IMR-90 (cell line): ENCODE results near the gene APOBEC3H. TPM values are rescaled to one million over a fixed set of nuclear protein-coding genes. Genes with fewer than 3 reads are reported as not detected.
A peak's percentile ranks its signal among the peaks of the same experiment; 100 is the strongest.

Experiments
- ATAC-seq: fragments of 200-7000 bp; cut with Tn5 transposase; 2 replicates; pipeline ENCODE4 v1.9.1; 2020; ENCODE audit warnings: low read depth, mild to moderate bottlenecking, moderate library complexity
- BruUV-seq: library from RNA; stranded (reverse); fragments of 400-500 nt; replicated peaks from 2 replicates; lab custom pipeline; 2021; lab: Mats Ljungman, UMichigan
- CTCF ChIA-PET: fragments of 300-600 bp; formaldehyde crosslinking; extraction: SDS; loops from one replicate; lab custom pipeline; 2021; ENCODE audit warnings: antibody characterized with exemption; lab: Yijun Ruan, JAX
- POLR2A ChIA-PET: fragments of 300-600 bp; sonication (Branson Sonifier 250); formaldehyde crosslinking; loops from one replicate; lab custom pipeline; 2022; ENCODE audit warnings: antibody characterized with exemption; ENCODE audit not compliant: unreplicated experiment; lab: Charles Lee
- DNase-seq: peaks from one replicate; pipeline ENCODE4 v3.0.0; 2013
- H2AFZ ChIP-seq: replicated peaks from 2 replicates; pipeline ENCODE3; 2013; ENCODE audit warnings: low read length, mild to moderate bottlenecking; ENCODE audit not compliant: poor library complexity
- H2AK5ac ChIP-seq: 2 replicates; pipeline ENCODE4 v1.6.1; 2013; ENCODE audit warnings: low read depth, low read length, inconsistent platforms
- H2AK9ac ChIP-seq: replicated peaks from 2 replicates; pipeline ENCODE3; 2013; ENCODE audit warnings: mild to moderate bottlenecking, low read depth, low read length, moderate library complexity; ENCODE audit not compliant: poor library complexity
- H2BK120ac ChIP-seq: 2 replicates; pipeline ENCODE4 v1.6.1; 2013; ENCODE audit warnings: low read depth, low read length, inconsistent platforms
- H2BK15ac ChIP-seq: 3 replicates; pipeline ENCODE4 v1.6.1; 2013; ENCODE audit warnings: low read depth, low read length, inconsistent platforms
- H2BK20ac ChIP-seq: 2 replicates; pipeline ENCODE4 v1.6.1; 2013; ENCODE audit warnings: low read depth, mild to moderate bottlenecking, inconsistent platforms, low read length, moderate library complexity
- H2BK5ac ChIP-seq: 2 replicates; pipeline ENCODE4 v1.6.1; 2013; ENCODE audit warnings: mild to moderate bottlenecking, low read depth, low read length, inconsistent platforms; ENCODE audit not compliant: poor library complexity, severe bottlenecking
- H3K14ac ChIP-seq: replicated peaks from 2 replicates; pipeline ENCODE4 v1.6.1; 2013; ENCODE audit warnings: low read depth, low read length, inconsistent platforms
- H3K18ac ChIP-seq: 2 replicates; pipeline ENCODE4 v1.6.1; 2013; ENCODE audit warnings: low read depth, low read length, control low read depth
- H3K23ac ChIP-seq: 2 replicates; pipeline ENCODE4 v1.6.1; 2013; ENCODE audit warnings: low read depth, low read length, inconsistent platforms
- H3K27ac ChIP-seq: 2 replicates; pipeline ENCODE4 v1.5.1; 2013; ENCODE audit warnings: mild to moderate bottlenecking, control low read depth, low read length; ENCODE audit not compliant: insufficient read depth
- H3K27me3 ChIP-seq: 2 replicates; pipeline ENCODE4 v1.6.1; 2013; ENCODE audit warnings: low read length; ENCODE audit not compliant: control insufficient read depth, insufficient read depth
- H3K36me3 ChIP-seq: 2 replicates; pipeline ENCODE4 v1.6.1; 2013; ENCODE audit warnings: low read length, mixed read lengths; ENCODE audit not compliant: control insufficient read depth, insufficient read depth
- H3K4ac ChIP-seq: 2 replicates; pipeline ENCODE4 v1.6.1; 2013; ENCODE audit warnings: low read depth, low read length, inconsistent platforms
- H3K4me1 ChIP-seq: 2 replicates; pipeline ENCODE4 v1.6.1; 2013; ENCODE audit warnings: low read length, mixed read lengths; ENCODE audit not compliant: control insufficient read depth, insufficient read depth
- H3K4me2 ChIP-seq: 2 replicates; pipeline ENCODE4 v1.6.1; 2013; ENCODE audit warnings: low read depth, mild to moderate bottlenecking, control low read depth, low read length, moderate library complexity
- H3K4me3 ChIP-seq: 2 replicates; pipeline ENCODE4 v1.5.1; 2013; ENCODE audit warnings: low read depth, mild to moderate bottlenecking, control low read depth, low read length, moderate library complexity; ENCODE audit not compliant: insufficient read depth
- H3K56ac ChIP-seq: 2 replicates; pipeline ENCODE4 v1.6.1; 2013; ENCODE audit warnings: low read length, inconsistent platforms; ENCODE audit not compliant: insufficient read depth; ENCODE audit errors: extremely low read depth
- H3K79me1 ChIP-seq, 2 experiments: 2 replicates each; pipeline ENCODE4 v1.6.1; 2013; ENCODE audit warnings: low read length in 2 of 2, inconsistent platforms in 1 of 2, low read depth in 1 of 2
- H3K9ac ChIP-seq: 2 replicates; pipeline ENCODE4 v1.6.1; 2013; ENCODE audit warnings: low read depth, low read length, control low read depth
- H3K9me1 ChIP-seq: 2 replicates; pipeline ENCODE4 v1.6.1; 2013; ENCODE audit warnings: low read length, inconsistent platforms; ENCODE audit not compliant: insufficient read depth
- H3K9me3 ChIP-seq: 2 replicates; pipeline ENCODE4 v1.6.1; 2013; ENCODE audit warnings: low read length; ENCODE audit not compliant: control insufficient read depth, insufficient read depth
- H4K20me1 ChIP-seq: 2 replicates; pipeline ENCODE4 v1.6.1; 2013; ENCODE audit warnings: low read length, inconsistent platforms; ENCODE audit not compliant: insufficient read depth
- H4K5ac ChIP-seq: 2 replicates; pipeline ENCODE4 v1.6.1; 2013; ENCODE audit warnings: mild to moderate bottlenecking, low read depth, low read length, control low read depth
- H4K8ac ChIP-seq, 2 experiments: 2 replicates each; pipeline ENCODE4 v1.6.1; 2013; ENCODE audit warnings: low read depth in 2 of 2, low read length in 2 of 2, control low read depth in 1 of 2, inconsistent platforms in 1 of 2
- H4K91ac ChIP-seq: 2 replicates; pipeline ENCODE4 v1.6.1; 2013; ENCODE audit warnings: low read depth, low read length, inconsistent platforms; ENCODE audit not compliant: insufficient read depth
- BHLHE40 ChIP-seq: fragments of 150-350 bp; IDR thresholded peaks from 2 replicates; pipeline ENCODE4 v1.6.1; 2016; ENCODE audit warnings: mild to moderate bottlenecking, low read depth, low read length
- CHD1 ChIP-seq: IDR thresholded peaks from 2 replicates; pipeline ENCODE4 v1.6.1; 2012; ENCODE audit warnings: low read depth, low read length, improper control_type of control experiment
- ELK1 ChIP-seq: fragments of 150-350 bp; IDR thresholded peaks from 2 replicates; pipeline ENCODE4 v1.6.1; 2016; ENCODE audit warnings: low read depth, mild to moderate bottlenecking, low read length, moderate library complexity, borderline replicate concordance
- FOS ChIP-seq: fragments of 150-350 bp; IDR thresholded peaks from 2 replicates; pipeline ENCODE4 v1.6.1; 2016; ENCODE audit warnings: low read depth, low read length
- MAFK ChIP-seq: IDR thresholded peaks from 2 replicates; pipeline ENCODE4 v1.6.1; 2012; ENCODE audit warnings: low read depth, low read length, improper control_type of control experiment
- MAZ ChIP-seq: IDR thresholded peaks from 2 replicates; pipeline ENCODE4 v1.6.1; 2012; ENCODE audit warnings: low read depth, mild to moderate bottlenecking, low read length, improper control_type of control experiment, moderate library complexity, borderline replicate concordance
- NFE2L2 ChIP-seq: fragments of 150-350 bp; IDR thresholded peaks from 2 replicates; pipeline ENCODE4 v1.6.1; 2016; ENCODE audit warnings: low read depth, mild to moderate bottlenecking, low read length
- POLR2A ChIP-seq: IDR thresholded peaks from 2 replicates; pipeline ENCODE4 v1.6.1; 2012; ENCODE audit warnings: mild to moderate bottlenecking, low read depth, low read length
- RAD21 ChIP-seq: IDR thresholded peaks from 2 replicates; pipeline ENCODE4 v1.6.1; 2012; ENCODE audit warnings: low read length, improper control_type of control experiment
- RCOR1 ChIP-seq: IDR thresholded peaks from 2 replicates; pipeline ENCODE4 v1.6.1; 2012; ENCODE audit warnings: mild to moderate bottlenecking, low read length, improper control_type of control experiment; ENCODE audit not compliant: insufficient replicate concordance
- RFX5 ChIP-seq: IDR thresholded peaks from 2 replicates; pipeline ENCODE4 v1.8.0; 2012; ENCODE audit warnings: low read depth, mild to moderate bottlenecking, low read length, moderate library complexity
- WGBS, 2 experiments: methylation state at CpG; one replicate each; pipeline versions ENCODE4 v1.1.5 to v1.1.7; 2013; ENCODE audit warnings: missing lambda C conversion rate in 2 of 2; ENCODE audit not compliant: insufficient read length in 1 of 2; ENCODE audit errors: extremely low coverage in 2 of 2; 5-methylcytosine and 5-hydroxymethylcytosine counted together
- dilution Hi-C: fragments of 300-500 bp; cut with HindIII; formaldehyde crosslinking; loops from one replicate; pipeline ENCODE4 v1.14.3; 2018; ENCODE audit warnings: low sequenced_read_pairs; ENCODE audit not compliant: unreplicated experiment
- in situ Hi-C: fragments of 300-500 bp; cut with MboI; formaldehyde crosslinking; loops from 3 replicates; pipeline ENCODE4 v1.14.3; 2019; ENCODE audit warnings: low sequenced_read_pairs, inconsistent platforms, mixed read lengths
- intact Hi-C: fragments of 100-400 bp; cut with micrococcal nuclease; formaldehyde crosslinking; loops from 2 replicates; pipeline ENCODE4 v1.10.0; 2022
- polyA plus RNA-seq, 3 experiments: library from polyadenylated mRNA; depleted of rRNA; stranded (reverse); fragments of >200 nt; gene quantifications; 2 replicates each; pipeline ENCODE4 v1.2.3, GENCODE V29; 2012; ENCODE audit warnings: low replicate concordance in 1 of 3
- total RNA-seq: library from RNA; depleted of rRNA; stranded (reverse); fragments of >200 nt; gene quantifications from 2 replicates; pipeline ENCODE4 v1.2.3, GENCODE V29; 2012

APOBEC3H gene
- total and polyA plus RNA-seq, 2 of the 4 experiments (the other 2 are of a cell fraction): 0.18 TPM; not detected in 1

DNA sequence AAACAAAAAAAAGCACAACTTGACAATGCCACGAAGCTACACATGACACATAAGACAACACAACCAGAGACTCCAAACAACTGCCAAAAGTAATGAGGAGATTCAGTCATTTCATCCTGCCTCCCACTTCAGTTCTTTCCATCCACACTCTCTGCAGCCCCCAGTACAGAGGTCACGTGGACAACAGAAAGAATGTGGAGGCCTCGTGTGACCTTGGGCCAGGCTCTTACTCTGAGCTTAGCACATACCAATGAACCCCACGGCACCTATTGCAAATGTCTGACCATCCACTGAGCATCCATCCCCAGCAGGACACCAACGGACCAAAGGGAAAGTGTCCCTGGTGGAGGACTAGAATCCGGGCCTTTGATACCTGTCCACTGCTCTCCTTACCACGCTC, 42.9 kb downstream of the APOBEC3H start:
- Histone ChIP-seq H3K27me3 (no peaks in the 10 kb centered on the region), H3K27ac (no peak overlapping the region), H3K4ac (no peak overlapping the region), H2AFZ (no peak overlapping the region), H3K9ac (no peak overlapping the region), H4K91ac (no peak overlapping the region), H3K9me3 (no peaks in the 10 kb centered on the region), H3K4me2 (no peak overlapping the region), H3K14ac (no peak overlapping the region), H2BK5ac (no peak overlapping the region), H4K8ac (no peak overlapping the region), H2BK120ac (no peak overlapping the region), H3K18ac (no peak overlapping the region), H2BK20ac (no peak overlapping the region), H3K36me3 (no peaks in the 10 kb centered on the region), H3K4me3 (no peak overlapping the region), H3K79me1 (no peaks in the 10 kb centered on the region; a peak in 1 of 4 replicates), H2BK15ac (no peak overlapping the region), H3K56ac (no peak overlapping the region), H3K9me1 (peaks cover 4% of the 10 kb centered on the region; the same call in 1 of the 2 replicates), H2AK5ac (no peak overlapping the region), H2AK9ac (peak overlapping the region; percentile 70), H4K5ac (no peak overlapping the region), H3K23ac (no peak overlapping the region), H4K20me1 (no peaks in the 10 kb centered on the region), H3K4me1 (peaks cover 4% of the 10 kb centered on the region)
- dilution Hi-C loops: no loop called here
- TF ChIP-seq MAFK: no peak
- no peak for TF ChIP-seq MAZ
- no peak for TF ChIP-seq CHD1
- no peak for TF ChIP-seq FOS
- TF ChIP-seq ELK1: no peak
- TF ChIP-seq RCOR1: no peak
- no peak for TF ChIP-seq RAD21
- TF ChIP-seq RFX5: no peak
- no peak for TF ChIP-seq NFE2L2
- no peak for TF ChIP-seq BHLHE40
- TF ChIP-seq POLR2A: no peak
- 50% methylated on average over 1 of the region's 7 CpGs; no CpG with 5 or more reads in 1 of the 2 experiments for WGBS, 2 experiments
- ATAC-seq: no peak
- no peak for DNase-seq
- in situ Hi-C loops: no loop called here
- BruUV-seq: no TSS peak
- ChIA-PET CTCF (no interaction called here), POLR2A (interaction anchor here (0.5 kb wide), 1 partner anchor 158 kb away, joined by 3 read pairs; the partner anchor contains the start of gene APOBEC3B)
- intact Hi-C loops: no loop called here
